Gastrocnemius medialis (tissue), 4 donors: ENCODE results near the gene PDYN. TPM values are rescaled to one million over a fixed set of nuclear protein-coding genes. Genes with fewer than 3 reads are reported as not detected.

Source experiments
- ATAC-seq, 2 donors: fragments of 150-250 bp; one replicate each; pipeline ENCODE4 v1.9.1; 2016
- DNase-seq, 2 donors: peaks; one replicate each; pipeline ENCODE4 v3.0.0-alpha.2; 2019
- H3K27ac ChIP-seq, 4 donors: fragments of 200-600 bp; sonication (generic); 1 replicate in 1 of 4; 2 replicates in 3 of 4; pipeline ENCODE4 v1.5.1; 2016 to 2018; ENCODE audit warnings: mild to moderate bottlenecking in 2 of 4, moderate library complexity in 1 of 4
- H3K27me3 ChIP-seq, 3 donors: fragments of 200-600 bp; sonication (generic) in 2 of 3; 1 replicate in 1 of 3; 2 replicates in 2 of 3; pipeline versions ENCODE4 v1.5.1 to v1.6.0; 2016 to 2019; ENCODE audit warnings: mild to moderate bottlenecking in 1 of 3, moderate library complexity in 1 of 3
- H3K36me3 ChIP-seq, 2 donors: fragments of 200-600 bp; sonication (generic) in 1 of 2; one replicate each; pipeline ENCODE4 v1.5.1; 2017 to 2018
- H3K4me1 ChIP-seq, 2 donors: fragments of 200-600 bp; sonication (generic) in 1 of 2; one replicate each; pipeline ENCODE4 v1.5.1; 2016 to 2017; ENCODE audit warnings: mild to moderate bottlenecking in 2 of 2
- H3K4me3 ChIP-seq, 4 donors: fragments of 200-600 bp; sonication (generic) in 3 of 4; 1 replicate in 1 of 4; 2 replicates in 3 of 4; pipeline ENCODE4 v1.5.1; 2016 to 2019; ENCODE audit warnings: mild to moderate bottlenecking in 2 of 4
- H3K9me3 ChIP-seq, 3 donors: fragments of 200-600 bp; sonication (generic) in 2 of 3; 1 replicate in 1 of 3; 2 replicates in 2 of 3; pipeline ENCODE4 v1.5.1; 2016 to 2019
- POLR2A ChIP-seq, 2 donors: fragments of 450-650 bp; IDR thresholded peaks; one replicate each; pipeline ENCODE4 v1.6.1; 2017; ENCODE audit warnings: antibody characterized with exemption in 2 of 2, mild to moderate bottlenecking in 2 of 2, moderate library complexity in 2 of 2
- in situ Hi-C, 4 donors: fragments of 200-750 bp; cut with MboI; loops; one replicate each; pipeline versions ENCODE4 v1.15.0 to v1.8.0; 2017; ENCODE audit warnings: low sequenced_read_pairs in 4 of 4
- intact Hi-C: fragments of 100-400 bp; cut with DNase I; formaldehyde crosslinking; loops from one replicate; pipeline ENCODE4 v1.15.1; 2023; ENCODE audit warnings: low total_unique reads
- total RNA-seq, 4 donors: library from RNA; depleted of rRNA; stranded (reverse); fragments of >200 nt; gene quantifications; one replicate each; pipeline versions ENCODE4 v1.1.0 to v1.2.3, GENCODE V29; 2016
- TF ChIP-seq, protein P1 (sequence below), 5 experiments: fragments of 450-650 bp in 3 of 5; fragments of 200-600 bp in 2 of 5; sonication (generic) in 2 of 5; IDR thresholded peaks in 4 of 5; conservative IDR thresholded peaks in 1 of 5; 1 replicate in 4 of 5; 2 replicates in 1 of 5; pipeline ENCODE4 v1.5.1; 2016 to 2019; ENCODE audit warnings: antibody characterized with exemption in 5 of 5, mild to moderate bottlenecking in 3 of 5, moderate library complexity in 3 of 5

Gene PDYN
- total RNA-seq, 4 donors from 2014 or later = not detected

DNA sequence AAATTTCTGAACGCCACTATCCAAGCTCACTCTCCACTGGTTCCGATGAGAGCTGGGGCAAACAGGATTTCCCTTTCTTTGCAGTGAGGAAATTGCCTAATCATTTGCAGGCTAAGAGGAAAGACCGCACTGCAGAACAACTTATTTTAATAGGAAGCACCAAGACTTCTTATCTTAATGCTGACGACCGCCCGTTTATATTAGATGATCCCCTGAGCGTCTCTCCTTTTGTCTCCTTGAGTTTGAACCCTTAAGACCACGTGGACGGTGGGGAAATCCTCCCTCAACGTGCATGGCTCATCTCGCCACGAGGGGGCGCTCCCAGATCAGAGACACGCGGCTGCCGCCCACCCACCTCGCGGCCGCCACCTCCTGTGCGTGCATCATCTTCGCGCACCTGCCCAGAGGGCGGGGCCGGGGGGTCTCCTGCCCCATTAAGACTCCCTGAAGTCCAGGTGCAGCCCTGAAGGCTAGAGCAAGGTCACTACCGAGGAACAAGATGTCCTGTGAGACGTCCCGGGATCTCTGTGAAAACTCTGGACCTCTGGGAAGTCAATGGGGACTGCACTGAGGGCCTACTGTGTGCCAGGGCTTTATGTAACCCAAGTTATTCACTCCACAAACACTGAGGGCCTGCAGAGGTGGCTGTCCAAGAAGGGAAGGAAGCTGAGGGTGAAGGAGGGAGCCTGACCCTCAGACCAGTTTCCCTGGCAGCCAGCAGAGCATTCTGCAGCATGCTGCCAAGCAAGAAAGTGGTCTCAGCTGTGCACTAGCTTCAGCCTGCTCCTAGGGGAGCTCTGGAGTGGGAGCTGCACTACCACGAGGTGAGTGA, 28.1 kb downstream of the PDYN start:
- in situ Hi-C loops (loop anchor here (5.0 to 10.0 kb wide), 3 partner anchors 129 to 207 kb away; no protein-coding TSS in a partner anchor), intact Hi-C loops (loop anchor here (1.0 kb wide), 1 partner anchor 207 kb away; no protein-coding TSS in a partner anchor)
- no peaks in the 10 kb centered on the region for H3K9me3 ChIP-seq
- peak overlapping the region in 1 of 4 donors; percentile 1 for H3K4me3 ChIP-seq
- DNase-seq (peak in 1 of 2 donors; percentile 52), ATAC-seq (peak; percentile 50 to 66)
- H3K4me1 ChIP-seq = peaks cover 6% of the 10 kb centered on the region in 2 donors
- no peaks in the 10 kb centered on the region for H3K27me3 ChIP-seq
- no peak overlapping the region for H3K27ac ChIP-seq
- TF ChIP-seq POLR2A (IDR thresholded peaks at IDR 0.05) = no peak
- TF ChIP-seq, protein P1, sequence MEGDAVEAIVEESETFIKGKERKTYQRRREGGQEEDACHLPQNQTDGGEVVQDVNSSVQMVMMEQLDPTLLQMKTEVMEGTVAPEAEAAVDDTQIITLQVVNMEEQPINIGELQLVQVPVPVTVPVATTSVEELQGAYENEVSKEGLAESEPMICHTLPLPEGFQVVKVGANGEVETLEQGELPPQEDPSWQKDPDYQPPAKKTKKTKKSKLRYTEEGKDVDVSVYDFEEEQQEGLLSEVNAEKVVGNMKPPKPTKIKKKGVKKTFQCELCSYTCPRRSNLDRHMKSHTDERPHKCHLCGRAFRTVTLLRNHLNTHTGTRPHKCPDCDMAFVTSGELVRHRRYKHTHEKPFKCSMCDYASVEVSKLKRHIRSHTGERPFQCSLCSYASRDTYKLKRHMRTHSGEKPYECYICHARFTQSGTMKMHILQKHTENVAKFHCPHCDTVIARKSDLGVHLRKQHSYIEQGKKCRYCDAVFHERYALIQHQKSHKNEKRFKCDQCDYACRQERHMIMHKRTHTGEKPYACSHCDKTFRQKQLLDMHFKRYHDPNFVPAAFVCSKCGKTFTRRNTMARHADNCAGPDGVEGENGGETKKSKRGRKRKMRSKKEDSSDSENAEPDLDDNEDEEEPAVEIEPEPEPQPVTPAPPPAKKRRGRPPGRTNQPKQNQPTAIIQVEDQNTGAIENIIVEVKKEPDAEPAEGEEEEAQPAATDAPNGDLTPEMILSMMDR (IDR thresholded peaks at IDR 0.05 in 4 of 5, conservative IDR thresholded peaks at IDR 0.05 in 1 of 5) = peak; percentile 72 to 93 (median 91)
- no peaks in the 10 kb centered on the region for H3K36me3 ChIP-seq

GRCh38 chr20:1964659-1965405, 29.0 kb downstream of the PDYN start:
- Histone ChIP-seq H3K9me3 (no peaks in the 10 kb centered on the region), H3K4me1 (peaks cover 6% of the 10 kb centered on the region in 2 donors), H3K36me3 (no peaks in the 10 kb centered on the region), H3K4me3 (peak overlapping the region in 1 of 4 donors; percentile 1), H3K27ac (no peak overlapping the region), H3K27me3 (no peaks in the 10 kb centered on the region)
- ATAC-seq = no peak
- DNase-seq = no peak
- in situ Hi-C loops = loop anchor here (5.0 to 10.0 kb wide), 3 partner anchors 130 to 207 kb away; no protein-coding TSS in a partner anchor
- TF ChIP-seq, protein P1 (IDR thresholded peaks at IDR 0.05 in 4 of 5, conservative IDR thresholded peaks at IDR 0.05 in 1 of 5) = no peak
- no peak for TF ChIP-seq POLR2A (IDR thresholded peaks at IDR 0.05)
- intact Hi-C loops = loop anchor here (1.0 to 5.0 kb wide), 2 partner anchors 68 to 207 kb away; partner anchors contain the start of gene SIRPA

- H3K9me3 ChIP-seq = no peaks in the 10 kb centered on the region
- H3K27me3 ChIP-seq = no peaks in the 10 kb centered on the region
- peaks cover 6% of the 10 kb centered on the region in 2 donors for H3K4me1 ChIP-seq
- no peak for TF ChIP-seq POLR2A (IDR thresholded peaks at IDR 0.05)
- TF ChIP-seq, protein P1 (IDR thresholded peaks at IDR 0.05 in 4 of 5, conservative IDR thresholded peaks at IDR 0.05 in 1 of 5) = no peak
- no peak for DNase-seq
- H3K27ac ChIP-seq = no peak overlapping the region
- no peaks in the 10 kb centered on the region for H3K36me3 ChIP-seq
- H3K4me3 ChIP-seq = no peak overlapping the region
- ATAC-seq = no peak
- in situ Hi-C loops = loop anchor here in 2 of 4 donors (10.0 kb wide), 2 partner anchors 131 to 159 kb away; no protein-coding TSS in a partner anchor
- intact Hi-C loops = loop anchor here (5.0 kb wide), 1 partner anchor 67 kb away; the partner anchor contains the start of gene SIRPA
Observed at GRCh38 chr20:1964061-1964460, 29.8 kb downstream of the PDYN start.

DNA sequence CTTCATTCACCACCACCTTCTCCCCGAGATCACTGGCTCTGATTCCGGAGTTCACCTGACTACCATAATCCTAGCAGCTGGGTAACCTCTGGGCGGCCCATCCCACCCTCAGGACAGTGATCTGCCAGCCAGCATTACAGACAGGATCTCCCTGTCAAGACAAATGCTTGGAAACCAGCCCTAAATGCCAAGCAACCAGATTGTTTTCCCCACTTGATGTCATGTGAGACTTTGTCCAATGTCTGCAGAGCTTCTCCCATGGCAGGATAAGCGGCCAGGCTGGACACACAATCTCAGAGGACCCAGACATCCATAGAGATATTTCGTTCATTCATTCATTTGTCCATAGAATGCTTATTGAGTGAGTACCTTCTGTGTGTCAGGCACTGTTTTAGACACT, 32.5 kb downstream of the PDYN start:
- TF ChIP-seq, protein P1 (IDR thresholded peaks at IDR 0.05 in 4 of 5, conservative IDR thresholded peaks at IDR 0.05 in 1 of 5) = no peak
- no peak for TF ChIP-seq POLR2A (IDR thresholded peaks at IDR 0.05)
- Histone ChIP-seq H3K4me1 (peaks cover 6% of the 10 kb centered on the region in 2 donors), H3K27me3 (no peaks in the 10 kb centered on the region), H3K36me3 (no peaks in the 10 kb centered on the region), H3K27ac (no peak overlapping the region), H3K4me3 (no peak overlapping the region), H3K9me3 (no peaks in the 10 kb centered on the region)
- intact Hi-C loops = loop anchor here (5.0 kb wide), 1 partner anchor 64 kb away; the partner anchor contains the start of gene SIRPA
- ATAC-seq (no peak), DNase-seq (no peak)
- in situ Hi-C loops = loop anchor here in 2 of 4 donors (10.0 kb wide), 2 partner anchors 133 to 157 kb away; no protein-coding TSS in a partner anchor
